ENCODE data around the gene STK39. TPM values are rescaled to one million over a fixed set of nuclear protein-coding genes. Genes with fewer than 3 reads are reported as not detected.

The STK39 gene
- total and polyA plus RNA-seq, 2 donors from 2014 or later, result 15.9 to 27.1 TPM

- Histone ChIP-seq H3K27ac (ENCODE audit: low read depth in 2 of 2, low read length in 2 of 2) (no peak overlapping the region), H3K4me3 (ENCODE audit: low read length in 3 of 3) (no peak overlapping the region), H3K9ac (ENCODE audit: low read length in 3 of 3) (no peak overlapping the region), H3K27me3 (ENCODE audit: control insufficient read depth, insufficient read depth, low read length) (no peaks in the 10 kb centered on the region), H3K9me3 (ENCODE audit: control insufficient read depth in 2 of 3, insufficient read depth in 1 of 3, low read length in 3 of 3) (no peaks in the 10 kb centered on the region), H3K4me1 (ENCODE audit: control insufficient read depth in 2 of 3, insufficient read depth in 2 of 3, low read depth in 1 of 3, low read length in 3 of 3) (no peaks in the 10 kb centered on the region), H3K36me3 (ENCODE audit: control insufficient read depth in 2 of 3, insufficient read depth in 3 of 3, low read length in 3 of 3) (no peaks in the 10 kb centered on the region)
- no peak for TF ChIP-seq CTCF (IDR thresholded peaks at IDR 0.05; ENCODE audit: borderline replicate concordance, extremely low read depth, insufficient read depth)
- FAIRE-seq (no peak), DNase-seq (no peak)
- intact Hi-C loops (cut with DNase I), result no loop called here
Measured at GRCh38 chr2:168021800-168022587, 225.4 kb downstream of the STK39 start.

- FAIRE-seq, result no peak
- H3K9ac ChIP-seq (ENCODE audit: low read length in 3 of 3), result no peak overlapping the region
Measured at GRCh38 chr2:168015274-168015953, 232.0 kb downstream of the STK39 start.

GRCh38 chr2:168009900-168010299 lies 237.5 kb downstream of the STK39 start:
- no peak overlapping the region for H3K27ac ChIP-seq (ENCODE audit: low read depth in 2 of 2, low read length in 2 of 2)
- no peaks in the 10 kb centered on the region for H3K9me3 ChIP-seq (ENCODE audit: control insufficient read depth in 2 of 3, insufficient read depth in 1 of 3, low read length in 3 of 3)
- H3K4me3 ChIP-seq (ENCODE audit: low read length in 3 of 3), result no peak overlapping the region
- no peaks in the 10 kb centered on the region for H3K4me1 ChIP-seq (ENCODE audit: control insufficient read depth in 2 of 3, insufficient read depth in 2 of 3, low read depth in 1 of 3, low read length in 3 of 3)
- intact Hi-C loops (cut with DNase I), result no loop called here
- no peaks in the 10 kb centered on the region for H3K36me3 ChIP-seq (ENCODE audit: control insufficient read depth in 2 of 3, insufficient read depth in 3 of 3, low read length in 3 of 3)
- H3K9ac ChIP-seq (ENCODE audit: low read length in 3 of 3), result no peak overlapping the region
- DNase-seq (no peak), FAIRE-seq (no peak)
- no peak for TF ChIP-seq CTCF (IDR thresholded peaks at IDR 0.05; ENCODE audit: borderline replicate concordance, extremely low read depth, insufficient read depth)
- no peaks in the 10 kb centered on the region for H3K27me3 ChIP-seq (ENCODE audit: control insufficient read depth, insufficient read depth, low read length)

More at GRCh38 chr2:168015274-168015953, 232.0 kb downstream of the STK39 start:
- Histone ChIP-seq H3K4me3 (ENCODE audit: low read length in 3 of 3) (no peak overlapping the region), H3K9me3 (ENCODE audit: control insufficient read depth in 2 of 3, insufficient read depth in 1 of 3, low read length in 3 of 3) (no peaks in the 10 kb centered on the region), H3K36me3 (ENCODE audit: control insufficient read depth in 2 of 3, insufficient read depth in 3 of 3, low read length in 3 of 3) (no peaks in the 10 kb centered on the region), H3K27ac (ENCODE audit: low read depth in 2 of 2, low read length in 2 of 2) (no peak overlapping the region), H3K27me3 (ENCODE audit: control insufficient read depth, insufficient read depth, low read length) (no peaks in the 10 kb centered on the region), H3K4me1 (ENCODE audit: control insufficient read depth in 2 of 3, insufficient read depth in 2 of 3, low read depth in 1 of 3, low read length in 3 of 3) (no peaks in the 10 kb centered on the region)
- no peak for TF ChIP-seq CTCF (IDR thresholded peaks at IDR 0.05; ENCODE audit: borderline replicate concordance, extremely low read depth, insufficient read depth)
- DNase-seq, result no peak
- intact Hi-C loops (cut with DNase I), result no loop called here

Data from kidney (tissue), 14 donors.